Astrocyte of the spinal cord (primary cell): ENCODE results near the gene HAGH.
A peak's percentile ranks its signal among the peaks of the same experiment; 100 is the strongest.

ENCODE experiments used
- DNase-seq: peaks from one replicate; pipeline ENCODE4 v3.0.0; 2011; ENCODE audit warnings: low read depth, low spot score
- H3K4me3 ChIP-seq: 2 replicates; pipeline ENCODE4 v1.5.1; 2011; ENCODE audit warnings: low read depth, mild to moderate bottlenecking, low read length, moderate library complexity
- in situ Hi-C: cut with HindIII; loops from 2 replicates; pipeline ENCODE4 v1.10.0; 2017; ENCODE audit warnings: low sequenced_read_pairs
- TF ChIP-seq, protein P1 (sequence below): IDR thresholded peaks from 2 replicates; pipeline ENCODE4 v1.5.1; 2012; ENCODE audit warnings: low read depth, mild to moderate bottlenecking, low read length, inconsistent platforms

HAGH gene

DNA sequence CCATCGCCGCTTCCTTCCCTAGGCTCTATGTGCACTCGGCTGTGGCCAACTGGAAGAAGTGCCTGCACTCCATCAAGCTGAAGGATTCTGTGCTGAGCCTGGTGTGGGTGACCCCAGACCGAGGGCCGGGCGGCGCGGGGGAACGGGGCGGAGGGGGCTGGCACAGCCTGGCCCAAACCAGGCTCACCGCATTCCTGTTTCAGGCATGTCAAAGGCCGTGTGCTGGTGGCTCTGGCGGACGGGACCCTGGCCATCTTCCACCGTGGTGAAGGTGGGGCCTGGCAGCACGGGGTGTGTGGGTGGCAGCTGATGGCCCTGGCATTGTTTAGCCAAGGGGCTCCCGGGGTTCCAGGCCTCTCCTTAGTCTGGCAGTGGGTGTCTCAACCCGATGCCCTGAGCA, 59.9 kb downstream of the HAGH start:
- no peak overlapping the region for H3K4me3 ChIP-seq
- TF ChIP-seq, protein P1, sequence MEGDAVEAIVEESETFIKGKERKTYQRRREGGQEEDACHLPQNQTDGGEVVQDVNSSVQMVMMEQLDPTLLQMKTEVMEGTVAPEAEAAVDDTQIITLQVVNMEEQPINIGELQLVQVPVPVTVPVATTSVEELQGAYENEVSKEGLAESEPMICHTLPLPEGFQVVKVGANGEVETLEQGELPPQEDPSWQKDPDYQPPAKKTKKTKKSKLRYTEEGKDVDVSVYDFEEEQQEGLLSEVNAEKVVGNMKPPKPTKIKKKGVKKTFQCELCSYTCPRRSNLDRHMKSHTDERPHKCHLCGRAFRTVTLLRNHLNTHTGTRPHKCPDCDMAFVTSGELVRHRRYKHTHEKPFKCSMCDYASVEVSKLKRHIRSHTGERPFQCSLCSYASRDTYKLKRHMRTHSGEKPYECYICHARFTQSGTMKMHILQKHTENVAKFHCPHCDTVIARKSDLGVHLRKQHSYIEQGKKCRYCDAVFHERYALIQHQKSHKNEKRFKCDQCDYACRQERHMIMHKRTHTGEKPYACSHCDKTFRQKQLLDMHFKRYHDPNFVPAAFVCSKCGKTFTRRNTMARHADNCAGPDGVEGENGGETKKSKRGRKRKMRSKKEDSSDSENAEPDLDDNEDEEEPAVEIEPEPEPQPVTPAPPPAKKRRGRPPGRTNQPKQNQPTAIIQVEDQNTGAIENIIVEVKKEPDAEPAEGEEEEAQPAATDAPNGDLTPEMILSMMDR = no peak
- in situ Hi-C loops = no loop called here
- DNase-seq = no peak

DNA sequence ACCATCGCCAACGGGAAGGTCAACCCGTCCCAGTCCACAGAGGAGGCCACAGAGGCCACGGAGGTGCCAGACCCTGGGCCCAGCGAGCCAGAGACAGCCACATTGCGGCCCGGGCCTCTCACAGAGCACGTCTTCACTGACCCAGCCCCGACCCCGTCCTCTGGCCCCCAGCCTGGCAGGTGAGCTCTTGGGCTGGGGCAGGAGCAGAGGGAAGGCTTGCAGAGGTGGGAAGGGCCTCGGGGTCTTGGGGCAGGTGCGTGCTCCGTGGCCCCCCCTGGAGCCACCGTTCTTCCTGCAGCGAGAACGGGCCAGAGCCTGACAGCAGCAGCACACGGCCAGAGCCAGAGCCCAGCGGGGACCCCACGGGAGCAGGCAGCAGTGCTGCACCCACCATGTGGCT, 60.4 kb downstream of the HAGH start:
- no peak overlapping the region for H3K4me3 ChIP-seq
- in situ Hi-C loops = no loop called here
- no peak for DNase-seq
- TF ChIP-seq, protein P1 = no peak

DNA sequence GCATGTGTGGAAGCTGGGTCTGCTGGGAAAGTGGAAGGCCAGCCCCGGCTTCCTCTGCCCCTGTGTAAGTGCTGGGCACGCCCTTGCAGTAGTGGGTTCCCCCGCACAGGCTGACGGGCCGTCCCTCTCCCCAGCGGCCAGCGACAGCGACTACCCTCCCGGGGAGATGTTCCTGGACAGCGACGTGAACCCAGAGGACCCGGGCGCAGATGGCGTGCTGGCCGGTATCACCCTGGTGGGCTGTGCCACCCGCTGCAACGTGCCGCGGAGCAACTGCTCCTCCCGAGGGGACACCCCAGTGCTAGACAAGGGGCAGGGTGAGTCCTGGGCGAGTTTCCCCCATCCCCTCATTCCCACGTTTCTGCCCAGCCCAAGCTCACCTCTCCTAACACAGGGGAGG, 60.8 kb downstream of the HAGH start:
- no peak overlapping the region for H3K4me3 ChIP-seq
- in situ Hi-C loops = no loop called here

DNA sequence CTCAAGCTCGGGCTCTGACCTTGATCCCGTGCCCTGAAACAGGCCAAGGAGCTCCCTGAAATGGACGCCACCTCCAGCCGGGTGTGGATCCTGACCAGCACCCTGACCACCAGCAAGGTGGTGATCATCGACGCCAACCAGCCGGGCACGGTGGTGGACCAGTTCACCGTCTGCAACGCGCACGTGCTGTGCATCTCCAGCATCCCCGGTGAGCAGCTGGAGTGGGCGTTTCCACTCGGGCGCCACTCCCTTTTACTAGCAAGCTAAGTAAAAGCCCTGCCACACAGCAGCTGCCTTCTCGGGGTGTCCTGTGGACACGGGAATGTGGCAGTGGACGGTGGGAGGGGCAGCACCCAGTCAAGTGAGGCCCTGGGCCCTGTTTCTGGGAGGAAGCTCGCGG, 61.7 kb downstream of the HAGH start:
- DNase-seq = no peak
- TF ChIP-seq, protein P1 = no peak
- in situ Hi-C loops = no loop called here
- H3K4me3 ChIP-seq = no peak overlapping the region

More for the DNA sequence above, 60.8 kb downstream of the HAGH start:
- no peak for DNase-seq
- TF ChIP-seq, protein P1 = no peak

DNA sequence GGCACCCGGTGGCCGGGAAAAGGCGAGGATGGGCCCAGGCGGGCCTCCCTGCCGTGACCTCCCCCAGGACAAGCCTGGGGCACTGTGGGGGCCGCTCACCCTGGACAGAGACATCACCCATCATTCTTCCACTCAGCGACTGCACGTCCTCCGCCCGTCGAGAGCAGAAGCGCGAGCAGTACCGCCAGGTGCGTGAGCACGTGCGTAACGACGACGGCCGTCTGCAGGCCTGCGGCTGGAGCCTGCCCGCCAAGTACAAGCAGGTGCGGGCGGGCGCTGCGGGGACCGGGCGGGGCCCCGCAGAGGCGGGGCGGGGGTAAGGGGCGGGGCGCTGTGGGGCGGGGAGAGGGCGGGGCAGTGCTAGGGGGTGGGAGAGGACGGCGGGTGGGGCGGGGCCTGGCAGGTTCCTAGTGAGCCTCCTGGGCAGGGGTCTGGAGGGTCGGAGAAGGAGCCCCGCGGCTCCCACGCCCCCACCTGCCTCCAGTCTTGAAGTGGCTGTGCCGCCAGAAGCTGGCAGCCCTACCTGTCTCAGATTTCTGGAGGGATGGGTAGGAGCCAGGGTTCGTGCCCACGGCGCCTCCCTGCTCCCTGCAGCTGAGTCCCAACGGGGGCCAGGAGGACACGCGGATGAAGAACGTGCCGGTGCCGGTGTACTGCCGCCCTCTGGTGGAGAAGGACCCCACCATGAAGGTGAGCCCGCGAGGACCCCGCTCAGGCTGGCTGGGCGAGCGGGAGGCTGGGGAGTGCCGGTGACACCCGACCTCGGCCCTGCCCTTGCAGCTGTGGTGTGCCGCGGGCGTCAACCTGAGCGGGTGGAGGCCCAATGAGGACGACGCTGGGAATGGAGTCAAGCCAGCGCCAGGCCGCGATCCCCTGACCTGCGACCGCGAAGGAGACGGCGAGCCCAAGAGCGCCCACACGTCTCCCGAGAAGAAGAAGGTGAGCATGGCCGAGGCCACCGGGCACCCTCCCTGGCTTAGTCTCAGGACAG, 62.8 kb downstream of the HAGH start:
- H3K4me3 ChIP-seq = no peak overlapping the region
- DNase-seq = peak; percentile 45
- TF ChIP-seq, protein P1 = peak; percentile 66
- in situ Hi-C loops = no loop called here

DNA sequence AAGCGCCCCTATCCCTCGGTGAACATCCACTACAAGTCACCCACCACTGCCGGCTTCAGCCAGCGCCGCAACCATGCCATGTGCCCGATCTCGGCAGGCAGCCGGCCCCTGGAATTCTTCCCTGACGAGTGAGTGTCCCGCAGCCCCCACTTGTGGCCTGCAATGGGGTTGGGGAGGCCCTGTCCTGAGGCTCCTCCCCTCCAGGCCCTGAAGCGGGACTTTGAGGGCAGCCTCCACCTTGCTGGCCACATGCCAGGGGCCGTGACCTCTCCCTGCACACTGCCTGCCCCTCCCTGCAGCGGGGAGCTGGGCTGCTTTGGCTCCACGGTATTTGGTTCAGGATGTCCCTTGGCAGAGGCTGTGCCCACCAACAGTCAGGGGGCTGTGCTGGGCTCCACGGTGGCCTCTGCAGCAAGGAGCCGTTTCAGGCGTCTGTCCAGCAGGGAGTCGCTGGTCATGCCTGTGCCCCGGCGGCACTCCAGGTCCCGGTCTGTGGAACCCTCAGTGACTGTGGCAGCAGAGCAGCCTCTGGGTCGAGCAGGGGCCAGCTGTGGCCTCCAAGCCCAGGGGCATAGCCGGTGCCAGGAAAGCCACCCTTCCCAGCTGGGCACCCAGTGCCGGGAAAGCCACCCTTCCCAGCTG, 63.6 kb downstream of the HAGH start:
- H3K4me3 ChIP-seq = no peak overlapping the region
- in situ Hi-C loops = no loop called here
- no peak for DNase-seq
- TF ChIP-seq, protein P1 = no peak
